Measurements from ENCODE around the gene SCYL1.

GRCh38 chr11:65560555-65561418 is 35.9 kb downstream of the SCYL1 start:
- TF ChIP-seq, protein P1, sequence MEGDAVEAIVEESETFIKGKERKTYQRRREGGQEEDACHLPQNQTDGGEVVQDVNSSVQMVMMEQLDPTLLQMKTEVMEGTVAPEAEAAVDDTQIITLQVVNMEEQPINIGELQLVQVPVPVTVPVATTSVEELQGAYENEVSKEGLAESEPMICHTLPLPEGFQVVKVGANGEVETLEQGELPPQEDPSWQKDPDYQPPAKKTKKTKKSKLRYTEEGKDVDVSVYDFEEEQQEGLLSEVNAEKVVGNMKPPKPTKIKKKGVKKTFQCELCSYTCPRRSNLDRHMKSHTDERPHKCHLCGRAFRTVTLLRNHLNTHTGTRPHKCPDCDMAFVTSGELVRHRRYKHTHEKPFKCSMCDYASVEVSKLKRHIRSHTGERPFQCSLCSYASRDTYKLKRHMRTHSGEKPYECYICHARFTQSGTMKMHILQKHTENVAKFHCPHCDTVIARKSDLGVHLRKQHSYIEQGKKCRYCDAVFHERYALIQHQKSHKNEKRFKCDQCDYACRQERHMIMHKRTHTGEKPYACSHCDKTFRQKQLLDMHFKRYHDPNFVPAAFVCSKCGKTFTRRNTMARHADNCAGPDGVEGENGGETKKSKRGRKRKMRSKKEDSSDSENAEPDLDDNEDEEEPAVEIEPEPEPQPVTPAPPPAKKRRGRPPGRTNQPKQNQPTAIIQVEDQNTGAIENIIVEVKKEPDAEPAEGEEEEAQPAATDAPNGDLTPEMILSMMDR (IDR thresholded peaks at IDR 0.05; ENCODE audit: low read depth, low read length): no peak
- no peak for TF ChIP-seq EZH2phosphoT487 (IDR thresholded peaks at IDR 0.05; ENCODE audit: low read depth)

All from OCI-LY3 (cell line).